Psoas muscle (tissue), 8 donors: ENCODE results near the gene OSGEP. TPM values are rescaled to one million over a fixed set of nuclear protein-coding genes. Genes with fewer than 3 reads are reported as not detected.

Experiments
- ATAC-seq, 4 donors: fragments of 200-7000 bp; cut with Tn5 transposase; one replicate each; pipeline ENCODE4 v1.9.1; 2020; ENCODE audit warnings: moderate library complexity in 3 of 4, mild to moderate bottlenecking in 2 of 4
- DNase-seq, 2 donors: peaks; one replicate each; pipeline ENCODE4 v3.0.0-alpha.2; 2020
- H3K27ac ChIP-seq: fragments of 200-600 bp; one replicate; pipeline ENCODE4 v1.8.0; 2022
- H3K27me3 ChIP-seq, 3 donors: fragments of 200-600 bp in 1 of 3; one replicate each; pipeline versions ENCODE4 v1.6.1 to v1.8.0; 2013 to 2022; ENCODE audit warnings: low read length in 2 of 3, mild to moderate bottlenecking in 2 of 3, moderate library complexity in 1 of 3; ENCODE audit not compliant: insufficient read depth in 3 of 3
- H3K36me3 ChIP-seq, 2 donors: fragments of 200-600 bp in 1 of 2; one replicate each; pipeline versions ENCODE4 v1.6.1 to v1.8.0; 2013 to 2022; ENCODE audit warnings: low read depth in 1 of 2, mild to moderate bottlenecking in 1 of 2, moderate library complexity in 1 of 2; ENCODE audit not compliant: insufficient read depth in 1 of 2
- H3K4me1 ChIP-seq: fragments of 200-600 bp; one replicate; pipeline ENCODE4 v1.8.0; 2022
- H3K4me3 ChIP-seq: fragments of 200-600 bp; one replicate; pipeline ENCODE4 v1.8.0; 2022; ENCODE audit warnings: mild to moderate bottlenecking
- H3K9me3 ChIP-seq: fragments of 200-600 bp; one replicate; pipeline ENCODE4 v1.8.0; 2022
- CTCF ChIP-seq: fragments of 200-600 bp; IDR thresholded peaks from one replicate; pipeline ENCODE4 v1.8.0; 2022; ENCODE audit warnings: antibody characterized with exemption
- WGBS, 3 donors: extraction: QIAGEN DNeasy Blood & Tissue Kit; methylation state at CpG; one replicate each; pipeline versions ENCODE4 v1.1.6 to v1.1.7; 2013; 5-methylcytosine and 5-hydroxymethylcytosine counted together
- intact Hi-C, 2 donors: fragments of 100-400 bp; cut with DNase I; formaldehyde crosslinking; loops; one replicate each; pipeline versions ENCODE4 v1.11.0 to v1.14.2; 2022
- polyA plus RNA-seq, 3 donors: library from polyadenylated mRNA; stranded (reverse); fragments of 200-250 nt; gene quantifications; one replicate each; pipeline ENCODE4 v1.2.3, GENCODE V29; 2013
- total RNA-seq, 4 donors: library from RNA; stranded (reverse); fragmentation: NEBNext Ultra II Directional in 2 of 4; extraction: Animal tissue kit (Norgen Biotek cat#: 25700) in 2 of 4; gene quantifications; one replicate each; pipeline versions ENCODE4 v1.2.1 to v1.2.4, GENCODE V29; 2021 to 2023
- donor health status: healthy with polysubstance abuse.
- donor health status: DM: no; HTN: no; CAD: no; lungs with moderate emphysema.
- donor health status: Bipolar disorder and iron deficiency.
- donor health status: healthy.
- donor health status: DM: yes; HTN: yes; CAD: no.
- donor health status: DM: no; HTN: no; CAD: no.
- donor health status: DM: no; HTN: no; CAD: no.
- donor health status: DM: yes; HTN: yes; CAD: no.

OSGEP gene
- total and polyA plus RNA-seq, 7 donors, result 16.6 to 24.4 (median 18.2) TPM

GRCh38 chr14:20499108-20499507, 44.5 kb upstream of the OSGEP start:
- WGBS, 3 donors, result 52 to 59% (median 53%) methylated on average over 4 of the region's 4 CpGs
- H3K27ac ChIP-seq, result peak overlapping the region; percentile 58

GRCh38 chr14:20498622-20499021, 44.0 kb upstream of the OSGEP start:
- Histone ChIP-seq H3K36me3 (no peaks in the 10 kb centered on the region), H3K27me3 (no peaks in the 10 kb centered on the region), H3K4me3 (no peak overlapping the region), H3K27ac (peak overlapping the region; percentile 58), H3K9me3 (no peaks in the 10 kb centered on the region), H3K4me1 (no peaks in the 10 kb centered on the region)
- 76 to 85% (median 80%) methylated on average over 2 of the region's 2 CpGs for WGBS, 3 donors
- intact Hi-C loops, result no loop called here
- ATAC-seq, result no peak
- TF ChIP-seq CTCF, result no peak
- no peak for DNase-seq

More at GRCh38 chr14:20499108-20499507, 44.5 kb upstream of the OSGEP start:
- Histone ChIP-seq H3K36me3 (no peaks in the 10 kb centered on the region), H3K4me3 (no peak overlapping the region), H3K9me3 (no peaks in the 10 kb centered on the region), H3K4me1 (no peaks in the 10 kb centered on the region), H3K27me3 (no peaks in the 10 kb centered on the region)
- intact Hi-C loops, result no loop called here
- ATAC-seq, result no peak
- no peak for TF ChIP-seq CTCF
- DNase-seq, result no peak

- no peaks in the 10 kb centered on the region for H3K9me3 ChIP-seq
- H3K27ac ChIP-seq, result no peak overlapping the region
- no peak for TF ChIP-seq CTCF
- no peaks in the 10 kb centered on the region for H3K4me1 ChIP-seq
- DNase-seq (no peak), ATAC-seq (no peak)
- intact Hi-C loops, result no loop called here
- H3K36me3 ChIP-seq, result no peaks in the 10 kb centered on the region
- no peak overlapping the region for H3K4me3 ChIP-seq
- 74 to 77% (median 74%) methylated on average over 8 of the region's 8 CpGs for WGBS, 3 donors
- H3K27me3 ChIP-seq, result no peaks in the 10 kb centered on the region
These were observed 40.5 kb upstream of the OSGEP start for GRCh38 chr14:20494935-20495766.

- ATAC-seq (no peak), DNase-seq (no peak)
- no peaks in the 10 kb centered on the region for H3K9me3 ChIP-seq
- no peaks in the 10 kb centered on the region for H3K36me3 ChIP-seq
- no peak overlapping the region for H3K4me3 ChIP-seq
- H3K4me1 ChIP-seq, result no peaks in the 10 kb centered on the region
- H3K27ac ChIP-seq, result no peak overlapping the region
- intact Hi-C loops, result no loop called here
- no peak for TF ChIP-seq CTCF
- H3K27me3 ChIP-seq, result no peaks in the 10 kb centered on the region
- 56 to 81% (median 58%) methylated on average over 2 of the region's 2 CpGs for WGBS, 3 donors
These were observed 39.0 kb upstream of the OSGEP start for GRCh38 chr14:20493634-20494033.
